Measurements from ENCODE around the gene KCNK7.
A peak's percentile ranks its signal among the peaks of the same experiment; 100 is the strongest.
"Not testable (repeated sequence)": the region's sequence is repeated elsewhere in the genome, so short reads cannot be mapped to it uniquely, and the experiment has no call there.

KCNK7 gene

GRCh38 chr11:65565624-65566453 lies 29.8 kb downstream of the KCNK7 start:
- H3K36me3 ChIP-seq (ENCODE audit: control insufficient read depth, insufficient read depth, low read length) = no peaks in the 10 kb centered on the region
- no peak overlapping the region for H3K27ac ChIP-seq (ENCODE audit: low read depth, low read length)
- no peak overlapping the region for H3K4me3 ChIP-seq (ENCODE audit: low read depth, low read length)
- no peaks in the 10 kb centered on the region for H3K9me3 ChIP-seq (ENCODE audit: control insufficient read depth, insufficient read depth, low read depth, low read length)
- no peak overlapping the region for H3K9ac ChIP-seq (ENCODE audit: low read length)
- H3K27me3 ChIP-seq (ENCODE audit: control insufficient read depth, insufficient read depth, low read length) = no peaks in the 10 kb centered on the region
- H3K4me1 ChIP-seq (ENCODE audit: control insufficient read depth, insufficient read depth, low read length) = peaks cover 11% of the 10 kb centered on the region

GRCh38 chr11:65564879-65565559 lies 30.6 kb downstream of the KCNK7 start:
- peaks cover 19% of the 10 kb centered on the region for H3K4me1 ChIP-seq (ENCODE audit: control insufficient read depth, insufficient read depth, low read length)
- not testable (repeated sequence) for H3K36me3 ChIP-seq (ENCODE audit: control insufficient read depth, insufficient read depth, low read length); H3K27ac ChIP-seq (ENCODE audit: low read depth, low read length); H3K9ac ChIP-seq (ENCODE audit: low read length); H3K27me3 ChIP-seq (ENCODE audit: control insufficient read depth, insufficient read depth, low read length); H3K9me3 ChIP-seq (ENCODE audit: control insufficient read depth, insufficient read depth, low read depth, low read length); H3K4me3 ChIP-seq (ENCODE audit: low read depth, low read length)

GRCh38 chr11:65563601-65564000 lies 32.0 kb downstream of the KCNK7 start:
- Histone ChIP-seq H3K9me3 (ENCODE audit: control insufficient read depth, insufficient read depth, low read depth, low read length) (no peaks in the 10 kb centered on the region), H3K36me3 (ENCODE audit: control insufficient read depth, insufficient read depth, low read length) (no peaks in the 10 kb centered on the region), H3K27ac (ENCODE audit: low read depth, low read length) (no peak overlapping the region), H3K9ac (ENCODE audit: low read length) (no peak overlapping the region), H3K27me3 (ENCODE audit: control insufficient read depth, insufficient read depth, low read length) (peaks cover 3% of the 10 kb centered on the region; the same call in 1 of the 2 replicates), H3K4me1 (ENCODE audit: control insufficient read depth, insufficient read depth, low read length) (peaks cover 27% of the 10 kb centered on the region), H3K4me3 (ENCODE audit: low read depth, low read length) (no peak overlapping the region)

GRCh38 chr11:65562788-65563187 lies 32.8 kb downstream of the KCNK7 start:
- no peaks in the 10 kb centered on the region for H3K36me3 ChIP-seq (ENCODE audit: control insufficient read depth, insufficient read depth, low read length)
- peaks cover 28% of the 10 kb centered on the region for H3K4me1 ChIP-seq (ENCODE audit: control insufficient read depth, insufficient read depth, low read length)
- H3K27me3 ChIP-seq (ENCODE audit: control insufficient read depth, insufficient read depth, low read length) = peaks cover 4% of the 10 kb centered on the region; the same call in 1 of the 2 replicates

GRCh38 chr11:65562020-65562419 lies 33.6 kb downstream of the KCNK7 start:
- no peak overlapping the region for H3K27ac ChIP-seq (ENCODE audit: low read depth, low read length)
- H3K9ac ChIP-seq (ENCODE audit: low read length) = no peak overlapping the region
- peaks cover 33% of the 10 kb centered on the region for H3K4me1 ChIP-seq (ENCODE audit: control insufficient read depth, insufficient read depth, low read length)
- no peak overlapping the region for H3K4me3 ChIP-seq (ENCODE audit: low read depth, low read length)
- H3K27me3 ChIP-seq (ENCODE audit: control insufficient read depth, insufficient read depth, low read length) = peaks cover 9% of the 10 kb centered on the region; the same call in 1 of the 2 replicates
- no peaks in the 10 kb centered on the region for H3K36me3 ChIP-seq (ENCODE audit: control insufficient read depth, insufficient read depth, low read length)
- no peaks in the 10 kb centered on the region for H3K9me3 ChIP-seq (ENCODE audit: control insufficient read depth, insufficient read depth, low read depth, low read length)

More at GRCh38 chr11:65562788-65563187, 32.8 kb downstream of the KCNK7 start:
- no peak overlapping the region for H3K4me3 ChIP-seq (ENCODE audit: low read depth, low read length)
- H3K9ac ChIP-seq (ENCODE audit: low read length) = no peak overlapping the region
- no peak overlapping the region for H3K27ac ChIP-seq (ENCODE audit: low read depth, low read length)
- no peaks in the 10 kb centered on the region for H3K9me3 ChIP-seq (ENCODE audit: control insufficient read depth, insufficient read depth, low read depth, low read length)

- Histone ChIP-seq H3K9ac (ENCODE audit: low read length) (no peak overlapping the region), H3K9me3 (ENCODE audit: control insufficient read depth, insufficient read depth, low read depth, low read length) (no peaks in the 10 kb centered on the region), H3K36me3 (ENCODE audit: control insufficient read depth, insufficient read depth, low read length) (no peaks in the 10 kb centered on the region), H3K4me3 (ENCODE audit: low read depth, low read length) (peak overlapping the region; percentile 27; the same call in 1 of the 2 replicates), H3K4me1 (ENCODE audit: control insufficient read depth, insufficient read depth, low read length) (peaks cover 38% of the 10 kb centered on the region), H3K27ac (ENCODE audit: low read depth, low read length) (no peak overlapping the region), H3K27me3 (ENCODE audit: control insufficient read depth, insufficient read depth, low read length) (peaks cover 9% of the 10 kb centered on the region; the same call in 1 of the 2 replicates)
These were observed 34.8 kb downstream of the KCNK7 start for GRCh38 chr11:65560555-65561418.

- H3K9me3 ChIP-seq (ENCODE audit: control insufficient read depth, insufficient read depth, low read depth, low read length) = no peaks in the 10 kb centered on the region
- H3K4me1 ChIP-seq (ENCODE audit: control insufficient read depth, insufficient read depth, low read length) = peaks cover 45% of the 10 kb centered on the region
- no peak overlapping the region for H3K9ac ChIP-seq (ENCODE audit: low read length)
- H3K27me3 ChIP-seq (ENCODE audit: control insufficient read depth, insufficient read depth, low read length) = peaks cover 13% of the 10 kb centered on the region
- no peaks in the 10 kb centered on the region for H3K36me3 ChIP-seq (ENCODE audit: control insufficient read depth, insufficient read depth, low read length)
- H3K4me3 ChIP-seq (ENCODE audit: low read depth, low read length) = peak overlapping the region; percentile 27; the same call in 1 of the 2 replicates
- no peak overlapping the region for H3K27ac ChIP-seq (ENCODE audit: low read depth, low read length)
These were observed 35.6 kb downstream of the KCNK7 start for GRCh38 chr11:65559951-65560537.

GRCh38 chr11:65559535-65559934 lies 36.1 kb downstream of the KCNK7 start:
- Histone ChIP-seq H3K4me1 (ENCODE audit: control insufficient read depth, insufficient read depth, low read length) (peaks cover 50% of the 10 kb centered on the region), H3K36me3 (ENCODE audit: control insufficient read depth, insufficient read depth, low read length) (no peaks in the 10 kb centered on the region), H3K9me3 (ENCODE audit: control insufficient read depth, insufficient read depth, low read depth, low read length) (no peaks in the 10 kb centered on the region), H3K4me3 (ENCODE audit: low read depth, low read length) (no peak overlapping the region), H3K9ac (ENCODE audit: low read length) (no peak overlapping the region), H3K27ac (ENCODE audit: low read depth, low read length) (no peak overlapping the region), H3K27me3 (ENCODE audit: control insufficient read depth, insufficient read depth, low read length) (peaks cover 18% of the 10 kb centered on the region)

GRCh38 chr11:65558930-65559509 lies 36.6 kb downstream of the KCNK7 start:
- Histone ChIP-seq H3K9ac (ENCODE audit: low read length) (peak overlapping the region; percentile 69), H3K4me3 (ENCODE audit: low read depth, low read length) (peak overlapping the region; percentile 63), H3K4me1 (ENCODE audit: control insufficient read depth, insufficient read depth, low read length) (peaks cover 55% of the 10 kb centered on the region), H3K9me3 (ENCODE audit: control insufficient read depth, insufficient read depth, low read depth, low read length) (no peaks in the 10 kb centered on the region), H3K36me3 (ENCODE audit: control insufficient read depth, insufficient read depth, low read length) (no peaks in the 10 kb centered on the region), H3K27ac (ENCODE audit: low read depth, low read length) (no peak overlapping the region; the same call in 1 of the 2 replicates), H3K27me3 (ENCODE audit: control insufficient read depth, insufficient read depth, low read length) (peaks cover 24% of the 10 kb centered on the region)

All from HUES6 (cell line).